GM12875 (cell line): Measurements from ENCODE around the gene GRID1.

Experiments used
- H3K4me3 ChIP-seq: one replicate; pipeline ENCODE4 v1.5.1; 2011; ENCODE audit warnings: low read depth, low read length, control low read depth
- CTCF ChIP-seq: IDR thresholded peaks from 2 replicates; pipeline ENCODE4 v1.5.1; 2011; ENCODE audit warnings: low read depth, mild to moderate bottlenecking, control low read depth, inconsistent platforms, low read length, moderate library complexity, borderline replicate concordance; ENCODE audit not compliant: insufficient read depth

GRID1 gene

GRCh38 chr10:85673270-85673669 lies 693.3 kb downstream of the GRID1 start:
- no peak overlapping the region for H3K4me3 ChIP-seq
- no peak for TF ChIP-seq CTCF

- no peak for TF ChIP-seq CTCF
- no peak overlapping the region for H3K4me3 ChIP-seq
These were observed 695.1 kb downstream of the GRID1 start for GRCh38 chr10:85671530-85671929.

- no peak overlapping the region for H3K4me3 ChIP-seq
- TF ChIP-seq CTCF: no peak
These were observed 698.1 kb downstream of the GRID1 start for GRCh38 chr10:85668522-85668921.

GRCh38 chr10:85667638-85668233 lies 698.9 kb downstream of the GRID1 start:
- TF ChIP-seq CTCF: no peak
- no peak overlapping the region for H3K4me3 ChIP-seq

- no peak overlapping the region for H3K4me3 ChIP-seq
- no peak for TF ChIP-seq CTCF
These were observed 699.6 kb downstream of the GRID1 start for GRCh38 chr10:85666987-85667386.

GRCh38 chr10:85666102-85666501 lies 700.5 kb downstream of the GRID1 start:
- H3K4me3 ChIP-seq: no peak overlapping the region
- TF ChIP-seq CTCF: no peak

- TF ChIP-seq CTCF: no peak
- no peak overlapping the region for H3K4me3 ChIP-seq
These were observed 700.9 kb downstream of the GRID1 start for GRCh38 chr10:85665681-85666080.
